ENCODE data around the gene C4orf17. TPM values are rescaled to one million over a fixed set of nuclear protein-coding genes. Genes with fewer than 3 reads are reported as not detected.

Gene C4orf17
- total RNA-seq, 2 experiments from 2014 or later = not detected

DNA sequence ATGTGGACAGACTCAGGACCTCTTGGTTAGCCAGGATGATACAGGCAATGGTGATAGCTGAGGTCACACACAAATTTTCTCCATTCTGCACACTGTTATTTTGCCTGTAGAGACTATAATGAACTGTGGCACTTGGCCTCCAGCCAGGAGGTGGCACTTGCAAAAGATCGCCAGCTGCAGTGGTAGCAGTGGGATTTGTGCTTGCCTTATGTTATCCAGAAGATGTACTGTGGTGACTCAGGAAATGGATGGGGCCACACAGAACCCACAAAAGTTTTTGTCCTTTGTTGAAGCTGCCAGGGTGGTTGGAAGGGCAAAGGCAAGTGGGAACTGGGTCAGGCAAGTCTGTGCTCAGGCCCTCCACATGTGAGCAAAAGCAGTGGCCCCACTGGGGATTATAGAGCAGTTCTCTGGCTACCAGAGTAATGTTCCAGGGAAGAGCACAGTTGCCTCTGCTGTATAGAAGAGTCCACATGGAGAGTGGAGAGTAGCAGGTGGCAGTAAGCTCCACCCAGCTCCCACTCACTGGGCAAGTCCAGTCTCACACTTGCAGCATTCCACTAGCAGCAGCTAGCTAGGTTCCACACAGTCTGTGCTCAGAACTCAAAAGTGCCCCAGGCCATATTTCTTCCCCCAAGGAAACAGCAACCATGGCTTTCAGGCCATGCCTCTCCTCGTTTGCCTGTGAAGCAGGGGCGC, 5.9 kb upstream of the C4orf17 start:
- no peaks in the 10 kb centered on the region for H3K9me3 ChIP-seq (ENCODE audit: control insufficient read depth in 1 of 2, insufficient read depth in 1 of 2, low read length in 2 of 2)
- Mint-ChIP-seq H3K9me3 (peaks cover 2% of the 10 kb centered on the region), H3K27ac (peak overlapping the region; percentile 28), H3K4me1 (ENCODE audit: low read depth) (peaks cover 56% of the 10 kb centered on the region), H3K27me3 (no peaks in the 10 kb centered on the region), H3K4me3 (no peak overlapping the region), H3K36me3 (ENCODE audit: low read depth) (no peaks in the 10 kb centered on the region)
- peaks cover 28% of the 10 kb centered on the region for H3K4me1 ChIP-seq (ENCODE audit: insufficient read depth, low read length)
- POLR2A ChIA-PET = no interaction called here
- TF ChIP-seq, protein P1, sequence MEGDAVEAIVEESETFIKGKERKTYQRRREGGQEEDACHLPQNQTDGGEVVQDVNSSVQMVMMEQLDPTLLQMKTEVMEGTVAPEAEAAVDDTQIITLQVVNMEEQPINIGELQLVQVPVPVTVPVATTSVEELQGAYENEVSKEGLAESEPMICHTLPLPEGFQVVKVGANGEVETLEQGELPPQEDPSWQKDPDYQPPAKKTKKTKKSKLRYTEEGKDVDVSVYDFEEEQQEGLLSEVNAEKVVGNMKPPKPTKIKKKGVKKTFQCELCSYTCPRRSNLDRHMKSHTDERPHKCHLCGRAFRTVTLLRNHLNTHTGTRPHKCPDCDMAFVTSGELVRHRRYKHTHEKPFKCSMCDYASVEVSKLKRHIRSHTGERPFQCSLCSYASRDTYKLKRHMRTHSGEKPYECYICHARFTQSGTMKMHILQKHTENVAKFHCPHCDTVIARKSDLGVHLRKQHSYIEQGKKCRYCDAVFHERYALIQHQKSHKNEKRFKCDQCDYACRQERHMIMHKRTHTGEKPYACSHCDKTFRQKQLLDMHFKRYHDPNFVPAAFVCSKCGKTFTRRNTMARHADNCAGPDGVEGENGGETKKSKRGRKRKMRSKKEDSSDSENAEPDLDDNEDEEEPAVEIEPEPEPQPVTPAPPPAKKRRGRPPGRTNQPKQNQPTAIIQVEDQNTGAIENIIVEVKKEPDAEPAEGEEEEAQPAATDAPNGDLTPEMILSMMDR (IDR thresholded peaks at IDR 0.05) = no peak
- no peak overlapping the region for H3K27ac ChIP-seq (ENCODE audit: low read depth in 1 of 2, low read length in 2 of 2)
- H3K36me3 ChIP-seq (ENCODE audit: insufficient read depth, low read length) = no peaks in the 10 kb centered on the region
- CTCF ChIA-PET = no interaction called here
- no peaks in the 10 kb centered on the region for H3K27me3 ChIP-seq (ENCODE audit: control insufficient read depth in 1 of 2, insufficient read depth in 2 of 2, low read length in 2 of 2)
- ATAC-seq (ENCODE audit: poor library complexity) (no peak), DNase-seq (peak in 5 of 14 experiments; percentile 0 to 53 (median 5))
- H3K4me3 ChIP-seq (ENCODE audit: low read length) = no peak overlapping the region
- intact Hi-C loops (cut with DNase I, micrococcal nuclease) = no loop called here

- Histone ChIP-seq H3K9me3 (ENCODE audit: control insufficient read depth in 1 of 2, insufficient read depth in 1 of 2, low read length in 2 of 2) (no peaks in the 10 kb centered on the region), H3K27ac (ENCODE audit: low read depth in 1 of 2, low read length in 2 of 2) (no peak overlapping the region), H3K4me1 (ENCODE audit: insufficient read depth, low read length) (peaks cover 28% of the 10 kb centered on the region), H3K4me3 (ENCODE audit: low read length) (no peak overlapping the region), H3K27me3 (ENCODE audit: control insufficient read depth in 1 of 2, insufficient read depth in 2 of 2, low read length in 2 of 2) (no peaks in the 10 kb centered on the region), H3K36me3 (ENCODE audit: insufficient read depth, low read length) (no peaks in the 10 kb centered on the region)
- Mint-ChIP-seq H3K36me3 (ENCODE audit: low read depth) (no peaks in the 10 kb centered on the region), H3K27me3 (no peaks in the 10 kb centered on the region), H3K4me3 (peak overlapping the region; percentile 13), H3K27ac (peak overlapping the region; percentile 90), H3K4me1 (ENCODE audit: low read depth) (peaks cover 62% of the 10 kb centered on the region), H3K9me3 (peaks cover 2% of the 10 kb centered on the region)
- TF ChIP-seq, protein P1 (IDR thresholded peaks at IDR 0.05) = no peak
- POLR2A ChIA-PET = interaction anchor here (2.0 kb wide), 1 partner anchor 440 kb away, joined by 7 read pairs; the partner anchor contains the start of gene DNAJB14
- CTCF ChIA-PET = no interaction called here
- DNase-seq (peak in 1 of 14 experiments; percentile 10), ATAC-seq (ENCODE audit: poor library complexity) (no peak)
- intact Hi-C loops (cut with DNase I, micrococcal nuclease) = no loop called here
Observed at GRCh38 chr4:99506781-99507180, 4.0 kb upstream of the C4orf17 start.

- CTCF ChIA-PET = no interaction called here
- Histone ChIP-seq H3K36me3 (ENCODE audit: insufficient read depth, low read length) (no peaks in the 10 kb centered on the region), H3K4me1 (ENCODE audit: insufficient read depth, low read length) (peaks cover 28% of the 10 kb centered on the region), H3K4me3 (ENCODE audit: low read length) (no peak overlapping the region), H3K27ac (ENCODE audit: low read depth in 1 of 2, low read length in 2 of 2) (peak overlapping the region; percentile 8 to 21), H3K9me3 (ENCODE audit: control insufficient read depth in 1 of 2, insufficient read depth in 1 of 2, low read length in 2 of 2) (no peaks in the 10 kb centered on the region), H3K27me3 (ENCODE audit: control insufficient read depth in 1 of 2, insufficient read depth in 2 of 2, low read length in 2 of 2) (no peaks in the 10 kb centered on the region)
- no peak for ATAC-seq (ENCODE audit: poor library complexity)
- H3K27me3 Mint-ChIP-seq = no peaks in the 10 kb centered on the region
- H3K4me1 Mint-ChIP-seq (ENCODE audit: low read depth) = peaks cover 62% of the 10 kb centered on the region
- peak overlapping the region; percentile 50 for H3K4me3 Mint-ChIP-seq
- POLR2A ChIA-PET = interaction anchor here (0.6 to 2.0 kb wide), 4 partner anchors 9 to 439 kb away, joined by 3 to 7 read pairs (median 5); partner anchors contain the start of genes DNAJB14 and TRMT10A
- intact Hi-C loops (cut with DNase I, micrococcal nuclease) = no loop called here
- peaks cover 2% of the 10 kb centered on the region for H3K9me3 Mint-ChIP-seq
- peak overlapping the region; percentile 90 for H3K27ac Mint-ChIP-seq
- DNase-seq = no peak
- no peaks in the 10 kb centered on the region for H3K36me3 Mint-ChIP-seq (ENCODE audit: low read depth)
- TF ChIP-seq, protein P1 (IDR thresholded peaks at IDR 0.05) = no peak
Observed at GRCh38 chr4:99507349-99507748, 3.5 kb upstream of the C4orf17 start.
